Measurements from ENCODE around the gene GNG12.
"Not testable (repeated sequence)": the region's sequence is repeated elsewhere in the genome, so short reads cannot be mapped to it uniquely, and the experiment has no call there.

GNG12 gene

GRCh38 chr1:67676287-67676686 lies 157.0 kb downstream of the GNG12 start:
- no peak for DNase-seq

- peak; percentile 17 for DNase-seq
Measured at GRCh38 chr1:67675800-67676199, 157.5 kb downstream of the GNG12 start.

GRCh38 chr1:67674260-67675011 lies 158.8 kb downstream of the GNG12 start:
- DNase-seq = peak; percentile 92

GRCh38 chr1:67673468-67674201 lies 159.6 kb downstream of the GNG12 start:
- DNase-seq = no peak

- DNase-seq = no peak
Measured at GRCh38 chr1:67672260-67672803, 160.9 kb downstream of the GNG12 start.

- DNase-seq = no peak
Measured at GRCh38 chr1:67668660-67669059, 164.6 kb downstream of the GNG12 start.

- DNase-seq = no peak
Measured at GRCh38 chr1:67666636-67667035, 166.6 kb downstream of the GNG12 start.

GRCh38 chr1:67665307-67665706 lies 168.0 kb downstream of the GNG12 start:
- DNase-seq = not testable (repeated sequence)

GRCh38 chr1:67664048-67664447 lies 169.2 kb downstream of the GNG12 start:
- DNase-seq = no peak

GRCh38 chr1:67662884-67663283 lies 170.4 kb downstream of the GNG12 start:
- DNase-seq = no peak

- DNase-seq = no peak
Measured at GRCh38 chr1:67659229-67659628, 174.0 kb downstream of the GNG12 start.

GRCh38 chr1:67657152-67657551 lies 176.1 kb downstream of the GNG12 start:
- DNase-seq = not testable (repeated sequence)

- DNase-seq = no peak
Measured at GRCh38 chr1:67655581-67655980, 177.7 kb downstream of the GNG12 start.

- no peak for DNase-seq
Measured at GRCh38 chr1:67653304-67653703, 180.0 kb downstream of the GNG12 start.

GRCh38 chr1:67652800-67653199 lies 180.5 kb downstream of the GNG12 start:
- no peak for DNase-seq
